Prostate gland (tissue), 2 donors: ENCODE data around the gene RRP7A.

Experiments used
- CTCF ChIP-seq, 4 experiments: fragments of 200-600 bp in 2 of 4; fragments of 450-650 bp in 2 of 4; sonication (generic) in 2 of 4; IDR thresholded peaks; 1 replicate in 3 of 4; 2 replicates in 1 of 4; pipeline ENCODE4 v1.5.1; 2016 to 2019; ENCODE audit warnings: antibody characterized with exemption in 4 of 4, mild to moderate bottlenecking in 2 of 4, moderate library complexity in 2 of 4
- POLR2A ChIP-seq: fragments of 450-650 bp; IDR thresholded peaks from one replicate; pipeline ENCODE4 v1.6.1; 2016; ENCODE audit warnings: antibody characterized with exemption, mild to moderate bottlenecking

- TF ChIP-seq CTCF (IDR thresholded peaks at IDR 0.05): no peak
- no peak for TF ChIP-seq POLR2A
Measured at GRCh38 chr22:42536166-42536565, 16.6 kb upstream of the RRP7A start.
